IMR-90 (cell line): ENCODE results near the gene TTC39B.

Experiments
- CEBPB ChIP-seq: IDR thresholded peaks from 2 replicates; pipeline ENCODE4 v1.6.1; 2012; ENCODE audit warnings: low read depth, low read length, improper control_type of control experiment
- CTCF ChIP-seq: conservative IDR thresholded peaks from 2 replicates; pipeline ENCODE4 v1.5.1; 2012; ENCODE audit warnings: mild to moderate bottlenecking, low read depth, low read length, improper control_type of control experiment
- ELK1 ChIP-seq: fragments of 150-350 bp; IDR thresholded peaks from 2 replicates; pipeline ENCODE4 v1.6.1; 2016; ENCODE audit warnings: low read depth, mild to moderate bottlenecking, low read length, moderate library complexity, borderline replicate concordance
- MAZ ChIP-seq: IDR thresholded peaks from 2 replicates; pipeline ENCODE4 v1.6.1; 2012; ENCODE audit warnings: low read depth, mild to moderate bottlenecking, low read length, improper control_type of control experiment, moderate library complexity, borderline replicate concordance
- POLR2A ChIP-seq: IDR thresholded peaks from 2 replicates; pipeline ENCODE4 v1.6.1; 2012; ENCODE audit warnings: mild to moderate bottlenecking, low read depth, low read length
- RFX5 ChIP-seq: IDR thresholded peaks from 2 replicates; pipeline ENCODE4 v1.8.0; 2012; ENCODE audit warnings: low read depth, mild to moderate bottlenecking, low read length, moderate library complexity

- TF ChIP-seq POLR2A (peak; percentile 57; the same call in 1 of the 2 replicates), CTCF (0 out of 2 replicates have a peak, but pooled peaks have one; percentile 16), ELK1 (no peak), CEBPB (no peak), RFX5 (no peak), MAZ (peak; percentile 82; the same call in 1 of the 2 replicates)
Measured at GRCh38 chr9:15306757-15307522, at the start of gene TTC39B.
